Stomach (tissue), 9 donors: ENCODE measurements around the gene GPC6. TPM values are rescaled to one million over a fixed set of nuclear protein-coding genes. Genes with fewer than 3 reads are reported as not detected.

ENCODE experiments used
- DNase-seq, 2 donors: peaks; one replicate each; pipeline versions ENCODE4 v3.0.0 to v3.0.0-alpha.2; 2013 to 2019
- H3K27ac ChIP-seq, 5 donors: fragments of 200-600 bp in 4 of 5; sonication (generic) in 4 of 5; one replicate each; pipeline ENCODE4 v1.5.1; 2013 to 2019; ENCODE audit warnings: mild to moderate bottlenecking in 1 of 5, moderate library complexity in 1 of 5
- H3K27me3 ChIP-seq, 3 donors: fragments of 200-600 bp; sonication (generic); one replicate each; pipeline ENCODE4 v1.5.1; 2017 to 2019; ENCODE audit warnings: mixed run types in 1 of 3
- H3K36me3 ChIP-seq, 4 donors: fragments of 200-600 bp; sonication (generic); 1 replicate in 3 of 4; 2 replicates in 1 of 4; pipeline ENCODE4 v1.5.1; 2016 to 2019
- H3K4me1 ChIP-seq, 4 donors: fragments of 200-600 bp; sonication (generic); one replicate each; pipeline ENCODE4 v1.5.1; 2016 to 2019
- H3K4me3 ChIP-seq, 4 donors: fragments of 200-600 bp; sonication (generic) in 3 of 4; one replicate each; pipeline ENCODE4 v1.5.1; 2016 to 2019; ENCODE audit warnings: mild to moderate bottlenecking in 1 of 4
- H3K9me3 ChIP-seq, 4 donors: fragments of 200-600 bp; sonication (generic); one replicate each; pipeline ENCODE4 v1.5.1; 2016 to 2019
- EP300 ChIP-seq: sonication (generic); formaldehyde crosslinking; IDR thresholded peaks from one replicate; pipeline ENCODE4 v1.6.1; 2017; ENCODE audit warnings: antibody characterized with exemption
- POLR2A ChIP-seq, 4 donors: fragments of 450-650 bp; IDR thresholded peaks; one replicate each; pipeline ENCODE4 v1.6.1; 2016; ENCODE audit warnings: antibody characterized with exemption in 4 of 4, control low read depth in 2 of 4, mild to moderate bottlenecking in 1 of 4, moderate library complexity in 1 of 4
- POLR2AphosphoS5 ChIP-seq, 3 donors: sonication (generic); formaldehyde crosslinking; IDR thresholded peaks; one replicate each; pipeline ENCODE4 v1.6.1; 2016; ENCODE audit warnings: antibody characterized with exemption in 3 of 3
- WGBS, 5 donors: extraction: QIAGEN DNeasy Blood & Tissue Kit in 3 of 5; methylation state at CpG; one replicate each; pipeline versions ENCODE4 v1.1.5 to v1.1.7; 2013 to 2018; 5-methylcytosine and 5-hydroxymethylcytosine counted together
- intact Hi-C: fragments of 100-400 bp; cut with DNase I; formaldehyde crosslinking; loops from one replicate; pipeline ENCODE4 v1.15.1; 2023; ENCODE audit warnings: low total_unique reads
- polyA plus RNA-seq, 3 donors: library from polyadenylated mRNA; stranded (reverse); fragments of 200-250 nt; gene quantifications; one replicate each; pipeline ENCODE4 v1.2.3, GENCODE V29; 2013
- total RNA-seq, 5 donors: library from RNA; depleted of rRNA; stranded (reverse); fragments of >200 nt; gene quantifications; one replicate each; pipeline versions ENCODE4 v1.1.0 to v1.2.3, GENCODE V29; 2014 to 2016
- TF ChIP-seq, protein P1 (sequence below), 7 experiments: fragments of 450-650 bp in 4 of 7; fragments of 200-600 bp in 3 of 7; sonication (generic) in 3 of 7; IDR thresholded peaks; one replicate each; pipeline ENCODE4 v1.5.1; 2016 to 2019; ENCODE audit warnings: antibody characterized with exemption in 7 of 7, control low read depth in 2 of 7, mild to moderate bottlenecking in 1 of 7
- donor health status: healthy with polysubstance abuse.
- donor health status: Bipolar disorder and iron deficiency.
- donor health status: healthy.

GPC6 gene
- total and polyA plus RNA-seq, 8 donors: 0.70 to 52.7 (median 5.6) TPM

DNA sequence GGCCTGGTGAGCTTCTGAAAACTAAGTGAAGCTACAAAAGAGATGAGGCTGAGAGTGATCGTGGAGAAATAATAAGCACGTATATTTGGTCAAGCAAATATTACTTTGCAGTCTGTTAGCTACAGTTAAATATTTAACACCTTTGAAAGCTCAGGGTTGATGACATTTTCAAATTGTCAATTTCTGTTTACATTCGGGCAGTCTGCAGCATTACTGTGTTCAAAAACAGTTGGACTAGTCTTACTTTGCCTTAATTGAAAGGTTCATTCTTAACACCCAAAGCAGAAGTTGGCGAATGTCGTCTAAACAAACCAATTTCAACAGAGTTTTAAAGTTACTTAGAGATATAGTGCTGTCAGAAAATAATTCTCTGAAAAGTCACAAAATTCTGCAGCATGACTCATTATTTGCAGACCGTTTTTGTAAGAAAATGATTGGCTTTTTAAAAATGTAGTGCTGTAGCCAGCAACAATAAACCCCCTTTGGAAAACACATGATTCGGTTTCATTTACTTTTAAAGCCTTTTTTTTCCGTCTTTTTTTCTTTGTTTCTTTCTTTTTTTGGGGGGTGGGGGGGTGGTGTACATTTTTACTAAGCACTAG, 549.0 kb downstream of the GPC6 start:
- Histone ChIP-seq H3K27ac (no peak overlapping the region), H3K4me1 (peaks cover 0 to 7% (median 0%) of the 10 kb centered on the region in 4 donors), H3K27me3 (no peaks in the 10 kb centered on the region), H3K36me3 (no peaks in the 10 kb centered on the region), H3K4me3 (no peak overlapping the region), H3K9me3 (no peaks in the 10 kb centered on the region)
- WGBS, 5 donors: 25 to 38% (median 33%) methylated on average over 8 of the region's 8 CpGs
- no peak for TF ChIP-seq POLR2A (IDR thresholded peaks at IDR 0.05)
- TF ChIP-seq, protein P1, sequence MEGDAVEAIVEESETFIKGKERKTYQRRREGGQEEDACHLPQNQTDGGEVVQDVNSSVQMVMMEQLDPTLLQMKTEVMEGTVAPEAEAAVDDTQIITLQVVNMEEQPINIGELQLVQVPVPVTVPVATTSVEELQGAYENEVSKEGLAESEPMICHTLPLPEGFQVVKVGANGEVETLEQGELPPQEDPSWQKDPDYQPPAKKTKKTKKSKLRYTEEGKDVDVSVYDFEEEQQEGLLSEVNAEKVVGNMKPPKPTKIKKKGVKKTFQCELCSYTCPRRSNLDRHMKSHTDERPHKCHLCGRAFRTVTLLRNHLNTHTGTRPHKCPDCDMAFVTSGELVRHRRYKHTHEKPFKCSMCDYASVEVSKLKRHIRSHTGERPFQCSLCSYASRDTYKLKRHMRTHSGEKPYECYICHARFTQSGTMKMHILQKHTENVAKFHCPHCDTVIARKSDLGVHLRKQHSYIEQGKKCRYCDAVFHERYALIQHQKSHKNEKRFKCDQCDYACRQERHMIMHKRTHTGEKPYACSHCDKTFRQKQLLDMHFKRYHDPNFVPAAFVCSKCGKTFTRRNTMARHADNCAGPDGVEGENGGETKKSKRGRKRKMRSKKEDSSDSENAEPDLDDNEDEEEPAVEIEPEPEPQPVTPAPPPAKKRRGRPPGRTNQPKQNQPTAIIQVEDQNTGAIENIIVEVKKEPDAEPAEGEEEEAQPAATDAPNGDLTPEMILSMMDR (IDR thresholded peaks at IDR 0.05): no peak
- TF ChIP-seq POLR2AphosphoS5 (IDR thresholded peaks at IDR 0.05): no peak
- no peak for TF ChIP-seq EP300
- intact Hi-C loops: no loop called here
- DNase-seq: peak in 1 of 2 donors; percentile 21

DNA sequence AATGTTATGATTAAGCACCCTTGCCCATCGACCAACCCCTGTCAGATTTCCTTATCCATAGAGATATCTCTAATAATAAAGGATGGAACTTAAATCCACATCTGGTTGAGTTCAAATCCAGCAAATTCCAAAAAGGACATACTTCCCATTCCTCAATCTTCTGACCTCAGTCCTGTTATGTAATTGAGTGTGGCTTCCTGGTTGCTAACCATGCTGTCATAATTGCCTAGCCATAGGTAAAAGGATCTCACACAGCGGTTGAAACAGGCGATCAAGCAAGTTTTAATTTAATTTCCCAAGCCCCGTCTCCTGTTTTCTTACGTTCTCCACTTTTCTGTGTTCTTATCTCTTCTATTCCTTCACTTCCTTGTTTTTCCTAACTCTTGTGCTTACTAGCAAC, 550.3 kb downstream of the GPC6 start:
- no peak overlapping the region for H3K4me3 ChIP-seq
- DNase-seq: no peak
- intact Hi-C loops: no loop called here
- peaks cover 0 to 7% (median 0%) of the 10 kb centered on the region in 4 donors for H3K4me1 ChIP-seq
- H3K27ac ChIP-seq: peak overlapping the region in 1 of 5 donors; percentile 30
- no peaks in the 10 kb centered on the region for H3K36me3 ChIP-seq
- no peaks in the 10 kb centered on the region for H3K9me3 ChIP-seq
- WGBS, 5 donors: 59 to 70% (median 66%) methylated on average over 5 of the region's 5 CpGs
- TF ChIP-seq POLR2A (IDR thresholded peaks at IDR 0.05): no peak
- H3K27me3 ChIP-seq: no peaks in the 10 kb centered on the region

DNA sequence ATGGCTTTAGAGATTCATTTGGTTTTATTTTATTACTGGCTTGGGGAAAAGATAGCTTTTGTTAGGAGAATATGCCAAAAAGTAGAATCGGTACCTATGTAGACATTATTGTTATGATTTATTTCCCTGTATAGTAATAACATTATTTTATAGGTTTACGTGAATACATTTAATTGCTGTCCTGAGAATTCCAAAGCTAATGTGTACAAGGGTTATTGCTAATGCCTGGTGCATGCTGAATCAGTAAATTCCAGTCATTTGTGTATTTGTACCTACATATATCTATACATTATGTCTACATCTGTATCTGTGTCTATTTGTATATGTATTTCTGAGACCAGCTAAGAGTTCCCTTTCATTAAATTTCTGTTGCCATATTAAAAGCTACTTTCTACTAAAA, 550.9 kb downstream of the GPC6 start:
- peaks cover 0 to 7% (median 0%) of the 10 kb centered on the region in 4 donors for H3K4me1 ChIP-seq
- 81 to 88% (median 86%) methylated on average over 2 of the region's 2 CpGs for WGBS, 5 donors
- peak overlapping the region in 1 of 5 donors; percentile 30 for H3K27ac ChIP-seq

DNA sequence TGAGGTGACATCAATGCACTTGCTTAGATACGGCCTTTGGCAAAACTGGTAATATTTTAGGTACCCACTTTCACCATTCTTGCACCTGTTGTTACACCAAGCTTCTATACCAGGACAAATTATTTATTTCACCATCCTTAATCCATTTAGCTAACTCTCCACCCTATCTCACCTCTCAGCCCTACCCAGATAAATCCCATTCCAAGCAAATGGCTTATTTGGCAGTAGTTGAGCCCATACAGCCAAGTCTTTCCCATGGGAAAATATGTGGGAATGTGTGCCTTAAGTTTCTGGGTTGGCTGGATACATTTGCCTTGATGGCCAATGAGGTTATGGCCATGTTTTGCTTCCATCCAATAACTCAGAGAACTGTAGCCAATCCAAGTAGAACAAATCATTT, 551.9 kb downstream of the GPC6 start:
- no peaks in the 10 kb centered on the region for H3K36me3 ChIP-seq
- intact Hi-C loops: no loop called here
- H3K27ac ChIP-seq: no peak overlapping the region
- no peaks in the 10 kb centered on the region for H3K9me3 ChIP-seq
- DNase-seq: no peak
- 55 to 78% (median 68%) methylated on average over 1 of the region's 1 CpG for WGBS, 5 donors
- no peak overlapping the region for H3K4me3 ChIP-seq
- peaks cover 0 to 7% (median 0%) of the 10 kb centered on the region in 4 donors for H3K4me1 ChIP-seq
- no peaks in the 10 kb centered on the region for H3K27me3 ChIP-seq
- no peak for TF ChIP-seq EP300
- TF ChIP-seq, protein P1 (IDR thresholded peaks at IDR 0.05): no peak
- no peak for TF ChIP-seq POLR2A (IDR thresholded peaks at IDR 0.05)
- no peak for TF ChIP-seq POLR2AphosphoS5 (IDR thresholded peaks at IDR 0.05)

More for the DNA sequence above, 550.9 kb downstream of the GPC6 start:
- intact Hi-C loops: no loop called here
- Histone ChIP-seq H3K9me3 (no peaks in the 10 kb centered on the region), H3K4me3 (no peak overlapping the region), H3K36me3 (no peaks in the 10 kb centered on the region), H3K27me3 (no peaks in the 10 kb centered on the region)
- TF ChIP-seq, protein P1 (IDR thresholded peaks at IDR 0.05): no peak
- TF ChIP-seq POLR2AphosphoS5 (IDR thresholded peaks at IDR 0.05) (no peak), POLR2A (IDR thresholded peaks at IDR 0.05) (no peak), EP300 (no peak)
- DNase-seq: no peak

DNA sequence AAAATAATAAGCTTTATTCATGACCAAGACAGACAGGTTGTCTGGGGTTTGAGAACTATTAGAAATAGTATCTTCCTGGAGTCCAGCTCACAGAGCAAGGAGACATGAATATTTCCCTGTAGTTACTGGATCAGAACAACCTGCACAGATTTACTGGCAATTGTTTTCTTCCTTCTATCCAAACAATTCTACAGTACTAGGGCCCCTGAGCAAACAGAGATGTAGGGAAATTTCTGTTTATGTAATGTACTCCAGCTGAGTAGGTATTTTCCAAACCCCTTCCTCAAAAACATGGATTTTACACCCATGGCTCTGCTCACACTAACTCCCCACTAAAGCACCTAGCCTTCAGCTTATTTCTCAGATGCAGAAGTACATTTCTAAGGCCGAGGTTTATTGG, 557.6 kb downstream of the GPC6 start:
- Histone ChIP-seq H3K4me1 (no peaks in the 10 kb centered on the region), H3K9me3 (no peaks in the 10 kb centered on the region), H3K27ac (no peak overlapping the region), H3K27me3 (no peaks in the 10 kb centered on the region), H3K4me3 (no peak overlapping the region), H3K36me3 (no peaks in the 10 kb centered on the region)
- DNase-seq: no peak
- TF ChIP-seq POLR2AphosphoS5 (IDR thresholded peaks at IDR 0.05) (no peak), POLR2A (IDR thresholded peaks at IDR 0.05) (no peak), EP300 (no peak)
- TF ChIP-seq, protein P1 (IDR thresholded peaks at IDR 0.05): no peak
- WGBS, 5 donors: 64 to 77% (median 75%) methylated on average over 1 of the region's 1 CpG
- intact Hi-C loops: no loop called here
